HG03469 (cell line): ENCODE results near the gene CDK14.
A peak's percentile ranks its signal among the peaks of the same experiment; 100 is the strongest.
"Not testable (repeated sequence)": the region's sequence is repeated elsewhere in the genome, so short reads cannot be mapped to it uniquely, and the experiment has no call there.

Experiments
- ATAC-seq: cut with Tn5 transposase; IDR thresholded peaks from one replicate; pipeline ENCODE4 v1.9.1; 2021; ENCODE audit warnings: mild to moderate bottlenecking, moderate library complexity, moderate number of reproducible peaks; ENCODE audit not compliant: unreplicated experiment

The CDK14 gene

GRCh38 chr7:90879924-90880323, 283.8 kb downstream of the CDK14 start:
- ATAC-seq: no peak

GRCh38 chr7:90886416-90886815, 290.3 kb downstream of the CDK14 start:
- ATAC-seq: no peak

- ATAC-seq: no peak
These were observed 293.1 kb downstream of the CDK14 start for GRCh38 chr7:90889210-90889609.

- no peak for ATAC-seq
These were observed 293.5 kb downstream of the CDK14 start for GRCh38 chr7:90889644-90890043.

GRCh38 chr7:90891529-90891928, 295.4 kb downstream of the CDK14 start:
- ATAC-seq: no peak

- peak; percentile 76 for ATAC-seq
These were observed 296.1 kb downstream of the CDK14 start for GRCh38 chr7:90892213-90892612.

GRCh38 chr7:90894122-90894521, 298.0 kb downstream of the CDK14 start:
- no peak for ATAC-seq

GRCh38 chr7:90896458-90896857, 300.3 kb downstream of the CDK14 start:
- ATAC-seq: no peak

GRCh38 chr7:90897961-90898469, 301.9 kb downstream of the CDK14 start:
- ATAC-seq: no peak

- ATAC-seq: no peak
These were observed 304.7 kb downstream of the CDK14 start for GRCh38 chr7:90900628-90901356.

- no peak for ATAC-seq
These were observed 307.7 kb downstream of the CDK14 start for GRCh38 chr7:90903841-90904240.

- ATAC-seq: no peak
These were observed 314.0 kb downstream of the CDK14 start for GRCh38 chr7:90910136-90910535.

GRCh38 chr7:90916319-90916718, 320.2 kb downstream of the CDK14 start:
- ATAC-seq: no peak

- ATAC-seq: no peak
These were observed 321.4 kb downstream of the CDK14 start for GRCh38 chr7:90917539-90917938.

- no peak for ATAC-seq
These were observed 322.2 kb downstream of the CDK14 start for GRCh38 chr7:90918303-90918702.

- ATAC-seq: no peak
These were observed 323.7 kb downstream of the CDK14 start for GRCh38 chr7:90919816-90920215.

- ATAC-seq: no peak
These were observed 324.2 kb downstream of the CDK14 start for GRCh38 chr7:90920336-90920735.

- ATAC-seq: no peak
These were observed 327.4 kb downstream of the CDK14 start for GRCh38 chr7:90923541-90923997.

- ATAC-seq: not testable (repeated sequence)
These were observed 332.7 kb downstream of the CDK14 start for GRCh38 chr7:90928700-90929424.

GRCh38 chr7:90931986-90932916, 336.1 kb downstream of the CDK14 start:
- peak; percentile 88 for ATAC-seq

- no peak for ATAC-seq
These were observed 336.9 kb downstream of the CDK14 start for GRCh38 chr7:90933041-90933440.
